Neural progenitor cell (in vitro differentiated cells): ENCODE measurements around the gene TMPRSS13.

ENCODE experiments used
- EZH2 ChIP-seq: fragments of 200-600 bp; sonication (generic); IDR thresholded peaks from 2 replicates; pipeline ENCODE4 v1.6.1; 2017; ENCODE audit warnings: antibody characterized with exemption, mild to moderate bottlenecking, moderate library complexity
- EZH2phosphoT487 ChIP-seq: fragments of 200-600 bp; sonication (generic); IDR thresholded peaks from 2 replicates; pipeline ENCODE4 v1.6.1; 2017; ENCODE audit warnings: antibody characterized with exemption

DNA sequence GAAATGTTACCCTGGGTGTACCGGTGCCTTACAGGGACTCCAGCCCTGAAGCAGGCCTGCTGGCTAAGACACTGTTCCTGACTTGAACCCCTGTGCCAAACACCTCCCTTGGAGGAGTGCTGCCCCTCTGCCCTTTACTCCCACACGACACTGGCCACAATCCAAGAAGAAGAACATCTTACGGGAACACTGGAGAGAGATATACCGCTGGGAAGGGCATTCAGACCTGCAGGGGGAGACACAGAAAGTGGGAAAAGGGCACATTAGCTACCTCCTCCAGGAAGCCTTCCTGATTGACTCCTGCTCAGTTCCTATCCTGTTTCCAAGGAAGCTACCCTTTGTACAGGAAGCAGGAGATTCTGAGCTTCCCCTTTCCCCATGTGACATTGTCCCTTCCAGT lies 18.7 kb downstream of the TMPRSS13 start:
- TF ChIP-seq EZH2phosphoT487 (no peak), EZH2 (no peak)
